Vagina (tissue), 2 donors: ENCODE data around the gene SPSB3.

Experiments
- POLR2AphosphoS5 ChIP-seq, 2 donors: sonication (generic); formaldehyde crosslinking; IDR thresholded peaks; one replicate each; pipeline ENCODE4 v1.9.0; 2017; ENCODE audit warnings: antibody characterized with exemption in 2 of 2, mild to moderate bottlenecking in 2 of 2, low read depth in 1 of 2; ENCODE audit not compliant: insufficient read depth in 1 of 2
- TF ChIP-seq, protein P1 (sequence below), 3 experiments: fragments of 450-650 bp in 2 of 3; fragments of 200-600 bp in 1 of 3; sonication (generic) in 1 of 3; IDR thresholded peaks; one replicate each; pipeline ENCODE4 v1.5.1; 2017 to 2019; ENCODE audit warnings: antibody characterized with exemption in 3 of 3, mild to moderate bottlenecking in 2 of 3, moderate library complexity in 2 of 3

DNA sequence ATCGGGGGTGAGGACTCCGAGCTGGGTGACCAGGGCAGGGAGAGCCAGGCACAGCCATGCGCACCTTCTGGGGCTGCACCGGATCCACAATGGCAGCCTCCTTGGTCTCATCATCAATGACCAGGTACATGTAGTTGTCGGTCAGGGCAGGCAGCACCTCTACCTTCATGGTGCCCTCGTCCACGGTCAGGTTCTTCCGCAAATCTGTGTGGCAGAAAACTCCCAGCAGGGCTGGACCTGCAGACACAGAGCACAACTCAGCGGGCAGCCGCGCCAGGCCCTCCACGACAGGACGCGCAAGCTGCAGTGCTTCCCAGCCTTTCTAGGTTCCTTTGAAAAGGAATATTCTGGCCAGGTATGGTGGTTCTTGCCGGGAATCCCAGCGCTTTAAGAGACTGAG lies 40.4 kb upstream of the SPSB3 start:
- TF ChIP-seq, protein P1, sequence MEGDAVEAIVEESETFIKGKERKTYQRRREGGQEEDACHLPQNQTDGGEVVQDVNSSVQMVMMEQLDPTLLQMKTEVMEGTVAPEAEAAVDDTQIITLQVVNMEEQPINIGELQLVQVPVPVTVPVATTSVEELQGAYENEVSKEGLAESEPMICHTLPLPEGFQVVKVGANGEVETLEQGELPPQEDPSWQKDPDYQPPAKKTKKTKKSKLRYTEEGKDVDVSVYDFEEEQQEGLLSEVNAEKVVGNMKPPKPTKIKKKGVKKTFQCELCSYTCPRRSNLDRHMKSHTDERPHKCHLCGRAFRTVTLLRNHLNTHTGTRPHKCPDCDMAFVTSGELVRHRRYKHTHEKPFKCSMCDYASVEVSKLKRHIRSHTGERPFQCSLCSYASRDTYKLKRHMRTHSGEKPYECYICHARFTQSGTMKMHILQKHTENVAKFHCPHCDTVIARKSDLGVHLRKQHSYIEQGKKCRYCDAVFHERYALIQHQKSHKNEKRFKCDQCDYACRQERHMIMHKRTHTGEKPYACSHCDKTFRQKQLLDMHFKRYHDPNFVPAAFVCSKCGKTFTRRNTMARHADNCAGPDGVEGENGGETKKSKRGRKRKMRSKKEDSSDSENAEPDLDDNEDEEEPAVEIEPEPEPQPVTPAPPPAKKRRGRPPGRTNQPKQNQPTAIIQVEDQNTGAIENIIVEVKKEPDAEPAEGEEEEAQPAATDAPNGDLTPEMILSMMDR (IDR thresholded peaks at IDR 0.05), result no peak
- no peak for TF ChIP-seq POLR2AphosphoS5 (IDR thresholded peaks at IDR 0.05; ENCODE audit: insufficient read depth in 1 of 2, low read depth in 1 of 2)
